Breast epithelium (tissue), 4 donors: ENCODE measurements around the gene WDSUB1. TPM values are rescaled to one million over a fixed set of nuclear protein-coding genes. Genes with fewer than 3 reads are reported as not detected.

Source experiments
- DNase-seq, 2 donors: peaks; one replicate each; pipeline ENCODE4 v3.0.0-alpha.2; 2019; ENCODE audit warnings: low spot score in 2 of 2
- H3K27ac ChIP-seq, 2 donors: fragments of 200-600 bp; sonication (generic) in 1 of 2; one replicate each; pipeline ENCODE4 v1.5.1; 2016 to 2019; ENCODE audit warnings: mild to moderate bottlenecking in 1 of 2
- H3K27me3 ChIP-seq, 2 donors: fragments of 200-600 bp; sonication (generic) in 1 of 2; one replicate each; pipeline versions ENCODE4 v1.5.1 to v1.6.0; 2017 to 2019; ENCODE audit warnings: control low read depth in 1 of 2, mild to moderate bottlenecking in 1 of 2
- H3K36me3 ChIP-seq: fragments of 200-600 bp; one replicate; pipeline ENCODE4 v1.5.1; 2019
- H3K4me1 ChIP-seq, 2 donors: fragments of 200-600 bp; sonication (generic); one replicate each; pipeline ENCODE4 v1.5.1; 2016 to 2019; ENCODE audit warnings: control low read depth in 1 of 2
- H3K4me3 ChIP-seq, 3 donors: fragments of 200-600 bp; sonication (generic); 1 replicate in 2 of 3; 2 replicates in 1 of 3; pipeline ENCODE4 v1.5.1; 2016 to 2019; ENCODE audit warnings: mild to moderate bottlenecking in 3 of 3, moderate library complexity in 2 of 3
- H3K9me3 ChIP-seq, 2 donors: fragments of 200-600 bp; sonication (generic) in 1 of 2; one replicate each; pipeline ENCODE4 v1.5.1; 2016 to 2019; ENCODE audit warnings: control low read depth in 1 of 2
- POLR2A ChIP-seq: fragments of 450-650 bp; IDR thresholded peaks from one replicate; pipeline ENCODE4 v1.6.1; 2016; ENCODE audit warnings: antibody characterized with exemption, mild to moderate bottlenecking, moderate library complexity
- POLR2AphosphoS5 ChIP-seq, 3 donors: sonication (generic); formaldehyde crosslinking; IDR thresholded peaks; one replicate each; pipeline ENCODE4 v1.6.1; 2017; ENCODE audit warnings: antibody characterized with exemption in 3 of 3
- intact Hi-C: fragments of 100-400 bp; cut with DNase I; formaldehyde crosslinking; loops from one replicate; pipeline ENCODE4 v1.15.1; 2023; ENCODE audit warnings: low total_unique reads
- total RNA-seq, 3 donors: library from RNA; depleted of rRNA; stranded (reverse); fragments of >200 nt; gene quantifications; one replicate each; pipeline ENCODE4 v1.1.0, GENCODE V29; 2016
- TF ChIP-seq, protein P1 (sequence below), 3 donors: fragments of 450-650 bp; IDR thresholded peaks; one replicate each; pipeline ENCODE4 v1.5.1; 2016 to 2017; ENCODE audit warnings: antibody characterized with exemption in 3 of 3, mild to moderate bottlenecking in 3 of 3, moderate library complexity in 3 of 3

WDSUB1 gene
- total RNA-seq, 3 donors from 2014 or later = 8.2 to 14.3 (median 8.8) TPM

DNA sequence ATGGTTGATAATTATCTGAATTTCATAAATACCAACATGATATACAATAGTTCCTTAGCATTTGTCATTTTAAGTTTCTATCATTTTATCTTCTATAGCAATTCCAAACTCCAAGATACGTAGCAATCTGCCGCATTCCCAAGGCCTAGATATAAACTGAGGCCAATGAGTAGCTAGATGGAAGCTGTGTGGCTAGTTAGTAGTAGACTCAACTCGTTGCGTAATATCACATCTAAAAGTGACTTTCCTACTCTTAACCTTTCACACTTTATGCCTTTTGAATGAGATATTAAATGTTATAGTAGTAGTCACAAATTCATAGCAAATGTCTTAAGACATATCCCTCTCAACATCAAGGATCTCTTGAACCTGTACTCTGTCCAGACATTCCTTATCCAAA lies 33.6 kb downstream of the WDSUB1 start:
- Histone ChIP-seq H3K4me1 (no peaks in the 10 kb centered on the region), H3K9me3 (no peaks in the 10 kb centered on the region), H3K27ac (no peak overlapping the region), H3K27me3 (no peaks in the 10 kb centered on the region), H3K36me3 (no peaks in the 10 kb centered on the region), H3K4me3 (no peak overlapping the region)
- TF ChIP-seq, protein P1, sequence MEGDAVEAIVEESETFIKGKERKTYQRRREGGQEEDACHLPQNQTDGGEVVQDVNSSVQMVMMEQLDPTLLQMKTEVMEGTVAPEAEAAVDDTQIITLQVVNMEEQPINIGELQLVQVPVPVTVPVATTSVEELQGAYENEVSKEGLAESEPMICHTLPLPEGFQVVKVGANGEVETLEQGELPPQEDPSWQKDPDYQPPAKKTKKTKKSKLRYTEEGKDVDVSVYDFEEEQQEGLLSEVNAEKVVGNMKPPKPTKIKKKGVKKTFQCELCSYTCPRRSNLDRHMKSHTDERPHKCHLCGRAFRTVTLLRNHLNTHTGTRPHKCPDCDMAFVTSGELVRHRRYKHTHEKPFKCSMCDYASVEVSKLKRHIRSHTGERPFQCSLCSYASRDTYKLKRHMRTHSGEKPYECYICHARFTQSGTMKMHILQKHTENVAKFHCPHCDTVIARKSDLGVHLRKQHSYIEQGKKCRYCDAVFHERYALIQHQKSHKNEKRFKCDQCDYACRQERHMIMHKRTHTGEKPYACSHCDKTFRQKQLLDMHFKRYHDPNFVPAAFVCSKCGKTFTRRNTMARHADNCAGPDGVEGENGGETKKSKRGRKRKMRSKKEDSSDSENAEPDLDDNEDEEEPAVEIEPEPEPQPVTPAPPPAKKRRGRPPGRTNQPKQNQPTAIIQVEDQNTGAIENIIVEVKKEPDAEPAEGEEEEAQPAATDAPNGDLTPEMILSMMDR (IDR thresholded peaks at IDR 0.05) = no peak
- TF ChIP-seq POLR2A (no peak), POLR2AphosphoS5 (IDR thresholded peaks at IDR 0.05) (no peak)
- DNase-seq = no peak
- intact Hi-C loops = no loop called here

GRCh38 chr2:159251296-159252173 lies 35.0 kb downstream of the WDSUB1 start:
- peaks cover 0 to 2% of the 10 kb centered on the region in 2 donors for H3K9me3 ChIP-seq
- no peaks in the 10 kb centered on the region for H3K27me3 ChIP-seq
- H3K4me3 ChIP-seq = no peak overlapping the region
- TF ChIP-seq POLR2AphosphoS5 (IDR thresholded peaks at IDR 0.05) (no peak), POLR2A (no peak)
- TF ChIP-seq, protein P1 (IDR thresholded peaks at IDR 0.05) = no peak
- DNase-seq = no peak
- H3K36me3 ChIP-seq = no peaks in the 10 kb centered on the region
- no peaks in the 10 kb centered on the region for H3K4me1 ChIP-seq
- intact Hi-C loops = no loop called here
- H3K27ac ChIP-seq = peak overlapping the region in 1 of 2 donors; percentile 87

DNA sequence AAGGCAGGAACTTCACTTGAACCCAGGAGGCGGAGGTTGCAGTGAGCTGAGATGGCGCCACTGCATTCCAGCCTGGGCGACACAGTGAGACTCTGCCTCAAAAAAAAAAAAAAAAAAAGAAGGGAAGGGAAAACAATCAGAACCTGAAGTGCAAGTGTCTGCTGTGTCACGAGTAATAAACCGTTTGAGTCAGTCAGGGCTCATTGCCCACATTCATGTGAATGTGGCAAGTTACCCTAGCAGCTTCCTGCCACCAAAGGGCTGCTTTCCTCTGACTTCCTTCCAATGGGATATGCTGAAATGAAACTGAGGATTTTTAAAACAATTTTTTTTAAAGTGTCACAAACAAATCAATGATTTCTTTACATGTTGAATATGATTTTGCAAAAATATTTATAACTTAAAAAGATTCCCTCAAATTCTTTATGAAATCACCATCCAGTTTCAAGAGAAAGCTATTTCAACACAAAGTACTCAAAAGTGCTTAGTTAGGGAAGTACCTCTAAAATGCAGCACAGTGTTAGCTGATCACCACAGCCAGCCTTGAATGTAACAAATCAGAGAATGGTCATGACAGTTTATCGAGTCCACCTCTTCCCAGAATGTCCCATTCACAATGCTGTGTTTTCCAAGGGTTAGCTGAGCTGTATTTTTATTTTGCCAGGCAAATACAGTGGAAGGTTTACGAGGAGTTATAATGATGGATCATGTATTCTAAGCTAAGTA lies 36.4 kb downstream of the WDSUB1 start:
- H3K27me3 ChIP-seq = no peaks in the 10 kb centered on the region
- no peak for TF ChIP-seq POLR2A
- TF ChIP-seq POLR2AphosphoS5 (IDR thresholded peaks at IDR 0.05) = peak in 1 of 3 donors; percentile 72
- H3K9me3 ChIP-seq = peaks cover 0 to 5% of the 10 kb centered on the region in 2 donors
- H3K27ac ChIP-seq = peak overlapping the region; percentile 85 to 87
- no peaks in the 10 kb centered on the region for H3K36me3 ChIP-seq
- DNase-seq = peak; percentile 61 to 88
- intact Hi-C loops = no loop called here
- no peaks in the 10 kb centered on the region for H3K4me1 ChIP-seq
- H3K4me3 ChIP-seq = no peak overlapping the region

GRCh38 chr2:159246325-159246988 lies 40.0 kb downstream of the WDSUB1 start:
- no peaks in the 10 kb centered on the region for H3K4me1 ChIP-seq
- intact Hi-C loops = no loop called here
- no peak overlapping the region for H3K4me3 ChIP-seq
- H3K36me3 ChIP-seq = no peaks in the 10 kb centered on the region
- no peaks in the 10 kb centered on the region for H3K27me3 ChIP-seq
- no peak overlapping the region for H3K27ac ChIP-seq
- DNase-seq = no peak
- TF ChIP-seq POLR2AphosphoS5 (IDR thresholded peaks at IDR 0.05) = no peak
- peaks cover 0 to 5% of the 10 kb centered on the region in 2 donors for H3K9me3 ChIP-seq

- Histone ChIP-seq H3K4me3 (no peak overlapping the region), H3K27ac (no peak overlapping the region), H3K4me1 (no peaks in the 10 kb centered on the region), H3K36me3 (no peaks in the 10 kb centered on the region), H3K27me3 (no peaks in the 10 kb centered on the region), H3K9me3 (peaks cover 0 to 5% of the 10 kb centered on the region in 2 donors)
- no peak for TF ChIP-seq POLR2AphosphoS5 (IDR thresholded peaks at IDR 0.05)
- no peak for TF ChIP-seq POLR2A
- TF ChIP-seq, protein P1 (IDR thresholded peaks at IDR 0.05) = no peak
- intact Hi-C loops = no loop called here
- DNase-seq = no peak
Observed at GRCh38 chr2:159243529-159243928, 43.0 kb downstream of the WDSUB1 start.
